NCI-H1694 treated with DMSO at 0.1 percent for 48 hours (cell line): ENCODE measurements around the gene DUOXA2.
"Not testable (repeated sequence)": the region's sequence is repeated elsewhere in the genome, so short reads cannot be mapped to it uniquely, and the experiment has no call there.

Experiments
- DNase-seq: peaks from one replicate; lab custom pipeline; 2025; lab: John Stamatoyannopoulos, UW

Gene DUOXA2

DNA sequence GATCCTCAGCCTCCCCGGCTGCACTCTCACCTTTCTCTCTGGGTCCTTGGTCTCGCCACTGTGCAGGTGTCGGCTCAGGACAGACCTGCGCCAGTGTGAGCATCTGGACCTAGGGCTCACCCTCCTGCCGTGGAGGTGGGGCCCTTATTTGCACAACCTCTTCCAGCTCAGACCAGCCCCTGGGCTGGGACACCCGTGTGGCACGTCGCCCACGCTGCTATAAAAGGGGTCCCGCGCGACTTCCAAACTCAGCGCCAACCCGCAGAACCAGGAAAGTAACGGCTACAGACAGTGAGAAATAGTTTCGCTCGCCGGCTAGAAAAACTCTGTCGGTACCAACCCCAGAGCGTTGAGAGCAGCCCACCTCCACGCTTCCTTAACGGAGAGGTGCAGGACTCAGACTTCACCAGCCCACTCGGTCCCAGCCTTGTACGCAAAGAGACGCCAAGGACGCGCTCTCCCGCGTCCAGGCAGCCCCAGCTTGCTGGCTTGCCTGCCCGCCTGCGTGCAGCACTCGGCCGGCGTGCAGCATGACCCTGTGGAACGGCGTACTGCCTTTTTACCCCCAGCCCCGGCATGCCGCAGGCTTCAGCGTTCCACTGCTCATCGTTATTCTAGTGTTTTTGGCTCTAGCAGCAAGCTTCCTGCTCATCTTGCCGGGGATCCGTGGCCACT lies at the start of gene DUOXA2, which contains the start of gene DUOX2:
DUOXA2 (plus strand) TSS at position 251 of the 675 bp plus-strand sequence; CDS start at position 531, 280 bp downstream.
DUOX2 (minus strand) TSS at position 97 of the 675 bp plus-strand sequence. CDS start 761 bp downstream, outside the sequence.
- no peak for DNase-seq

- no peak for DNase-seq
Measured at GRCh38 chr15:45064386-45064785, 49.7 kb upstream of the DUOXA2 start.

GRCh38 chr15:45069942-45070360 lies 44.2 kb upstream of the DUOXA2 start:
- not testable (repeated sequence) for DNase-seq

- DNase-seq, result not testable (repeated sequence)
Measured at GRCh38 chr15:45073602-45074001, 40.5 kb upstream of the DUOXA2 start.

DNA sequence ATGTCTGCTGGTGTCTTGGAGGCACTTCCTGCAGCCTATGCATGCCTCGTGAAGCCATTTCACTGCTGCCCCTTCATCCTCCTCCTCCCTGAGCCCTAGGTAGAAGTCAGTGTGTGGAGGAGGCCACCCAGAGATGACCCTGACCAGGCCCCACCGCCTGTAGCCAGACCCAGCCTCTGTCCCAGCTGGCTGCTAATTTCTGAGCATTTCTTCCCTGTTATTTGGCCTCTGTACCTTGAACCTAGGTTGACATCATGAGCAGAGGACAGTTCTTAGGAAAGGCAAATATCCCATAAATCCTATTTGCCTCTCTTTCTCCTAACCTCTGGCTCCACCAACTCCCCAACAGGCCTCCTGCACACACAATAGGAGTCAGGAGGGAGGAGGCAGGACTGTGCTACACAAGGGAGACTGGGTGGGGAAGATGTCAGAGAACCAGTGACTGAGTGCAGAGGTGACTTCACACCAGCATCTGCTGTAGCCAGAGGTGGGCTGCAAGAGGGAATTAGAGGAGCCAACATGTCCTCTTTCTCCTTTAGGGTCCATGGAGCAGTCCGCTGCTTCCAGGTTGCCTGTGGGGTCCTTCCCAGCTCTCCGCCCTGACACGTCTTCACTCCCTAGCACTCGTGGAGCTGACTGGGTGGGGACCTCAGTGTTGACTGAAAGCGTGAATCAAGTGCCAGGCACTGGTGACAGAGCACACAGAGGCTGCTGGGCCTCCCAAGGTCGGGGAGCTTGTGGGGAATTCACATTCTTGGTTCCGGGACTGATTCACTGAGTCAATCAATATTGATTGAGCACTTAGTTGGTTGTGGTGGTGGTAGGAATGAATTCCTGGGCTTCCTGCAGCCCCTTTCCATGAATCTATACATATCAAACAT lies 38.4 kb upstream of the DUOXA2 start:
- not testable (repeated sequence) for DNase-seq

DNA sequence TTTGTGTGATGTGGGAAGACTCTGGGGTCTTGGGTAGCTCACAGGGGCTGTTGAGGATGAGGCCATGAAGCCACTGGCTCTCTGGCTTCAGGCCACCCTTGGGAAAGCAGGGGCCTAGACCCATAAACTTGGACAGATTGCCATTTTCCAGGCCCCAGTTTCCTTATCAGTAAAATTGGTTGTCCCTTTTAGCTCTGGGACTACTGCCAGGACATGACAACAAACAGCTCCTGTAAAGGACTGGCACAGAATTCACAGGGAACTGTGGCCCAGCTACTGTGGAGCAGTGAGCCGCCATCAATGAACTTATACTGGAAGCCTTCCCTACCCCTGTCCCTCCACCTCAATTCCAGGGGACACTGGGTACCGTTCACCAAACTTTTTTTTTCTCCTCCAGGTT lies 36.7 kb upstream of the DUOXA2 start:
- DNase-seq, result not testable (repeated sequence)

- DNase-seq, result peak; percentile 38
Measured at GRCh38 chr15:45079201-45079600, 34.9 kb upstream of the DUOXA2 start.

GRCh38 chr15:45079628-45080246 lies 34.4 kb upstream of the DUOXA2 start:
- not testable (repeated sequence) for DNase-seq

DNA sequence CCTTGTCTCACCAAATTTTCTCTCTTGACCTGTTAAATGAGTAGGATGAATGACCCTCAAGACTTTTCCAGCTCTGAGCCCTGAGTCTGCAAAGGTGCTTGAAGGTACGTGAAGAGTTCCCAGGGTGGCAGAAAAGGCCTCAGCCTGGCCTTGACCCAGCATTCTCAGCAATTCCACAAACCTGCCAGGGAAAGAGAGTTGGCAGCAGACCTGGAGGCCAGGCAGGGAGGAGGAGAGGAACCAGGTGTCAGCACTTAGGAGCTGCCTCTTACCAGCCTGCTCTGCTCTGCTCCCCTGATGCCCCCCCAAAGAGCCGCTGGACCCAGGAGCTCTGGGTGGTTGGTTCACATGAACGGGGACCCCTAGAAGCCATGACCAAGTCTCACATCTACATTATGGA lies 33.5 kb upstream of the DUOXA2 start:
- not testable (repeated sequence) for DNase-seq

DNA sequence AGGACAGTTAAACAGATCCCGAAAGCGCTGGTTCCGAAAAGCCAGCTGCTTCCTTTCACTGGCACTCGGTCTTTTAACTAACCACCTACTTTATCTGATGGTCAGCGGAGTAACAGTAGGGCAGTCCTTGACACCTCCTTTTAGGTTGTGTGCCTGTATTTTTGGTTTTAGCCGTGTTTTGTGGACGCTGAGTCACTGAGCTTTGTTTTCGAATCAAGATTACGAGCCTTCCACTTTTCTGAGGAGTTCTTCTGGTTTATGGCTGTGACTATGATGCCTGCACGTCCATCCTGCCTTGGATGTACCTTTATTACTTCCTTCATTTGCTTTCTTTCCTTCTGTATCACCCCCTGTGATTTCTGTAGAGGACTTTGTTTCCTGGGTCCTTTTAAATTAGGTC lies 31.7 kb upstream of the DUOXA2 start:
- DNase-seq, result not testable (repeated sequence)

- no peak for DNase-seq
Measured at GRCh38 chr15:45083223-45083622, 30.9 kb upstream of the DUOXA2 start.

- DNase-seq, result no peak
Measured at GRCh38 chr15:45084163-45084562, 30.0 kb upstream of the DUOXA2 start.

GRCh38 chr15:45087513-45087912 lies 26.6 kb upstream of the DUOXA2 start:
- DNase-seq, result no peak

- DNase-seq, result no peak
Measured at GRCh38 chr15:45088801-45089711, 25.1 kb upstream of the DUOXA2 start.

DNA sequence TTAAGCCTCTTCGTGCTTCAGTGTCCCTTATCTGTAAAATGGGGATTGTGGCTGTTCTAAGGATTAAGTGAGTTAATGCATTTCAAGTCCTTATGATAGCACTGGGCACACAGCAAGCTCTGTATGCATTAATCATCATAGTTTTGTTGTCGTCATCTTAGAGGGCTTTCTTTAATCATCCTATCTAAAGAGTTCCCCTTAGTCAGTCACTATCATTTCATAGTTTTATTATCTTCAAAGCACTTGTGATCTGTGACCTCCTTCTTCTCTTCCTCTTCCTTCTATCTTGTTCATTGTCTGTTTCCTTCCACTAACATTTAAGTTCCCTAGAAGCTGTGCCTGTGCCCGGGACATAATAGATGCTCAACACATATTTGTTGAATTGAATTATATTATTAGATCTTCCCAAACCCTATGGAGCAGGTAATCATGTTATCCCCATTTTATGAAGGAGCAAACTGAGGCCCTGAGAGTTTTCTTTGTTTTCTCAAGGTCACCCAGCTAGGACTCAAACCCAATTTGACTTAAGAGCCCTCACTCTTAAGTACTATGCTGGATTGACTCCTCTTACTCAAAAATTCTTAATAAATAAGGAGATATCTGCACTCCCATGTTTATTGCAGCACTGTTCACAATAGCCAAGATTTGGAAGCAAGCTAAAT lies 24.3 kb upstream of the DUOXA2 start:
- DNase-seq, result no peak

GRCh38 chr15:45091161-45091560 lies 23.0 kb upstream of the DUOXA2 start:
- no peak for DNase-seq

GRCh38 chr15:45091576-45091975 lies 22.6 kb upstream of the DUOXA2 start:
- no peak for DNase-seq

GRCh38 chr15:45093013-45093412 lies 21.1 kb upstream of the DUOXA2 start:
- no peak for DNase-seq

DNA sequence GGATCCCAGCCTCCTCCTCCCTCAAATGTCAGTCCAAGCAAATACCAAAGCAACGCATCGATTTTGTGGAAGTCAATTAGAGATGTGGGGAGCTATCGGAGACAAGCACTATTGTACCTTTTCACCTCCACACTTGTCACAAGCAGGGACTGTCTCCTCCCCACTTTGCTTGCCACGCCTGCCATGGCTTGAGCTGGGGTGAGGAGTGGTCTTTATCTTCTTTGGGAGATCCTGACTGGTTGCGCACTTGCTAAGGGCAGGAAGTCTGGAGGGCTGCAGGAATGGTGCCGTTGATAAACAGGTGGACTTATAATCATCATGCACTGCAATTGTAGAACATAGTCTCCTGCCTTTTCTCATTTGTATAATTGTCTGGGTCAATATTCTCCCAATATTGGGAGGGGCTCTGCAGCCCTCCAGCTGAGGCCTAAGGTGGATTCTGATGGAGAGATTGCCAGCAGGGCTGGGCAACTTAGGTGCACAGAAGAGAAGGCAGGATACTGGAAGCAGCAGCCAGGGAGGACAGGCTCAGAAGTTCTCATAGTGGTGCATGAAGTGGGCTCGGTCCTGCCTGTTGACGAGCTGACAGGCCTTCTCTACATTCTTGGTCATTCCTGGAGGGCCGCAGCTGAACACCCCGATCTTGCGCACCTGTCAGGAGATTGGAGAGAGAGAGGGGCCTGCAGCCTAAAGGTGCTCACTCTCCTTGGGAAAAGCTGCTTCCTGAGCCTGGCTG lies 20.3 kb upstream of the DUOXA2 start:
- DNase-seq, result no peak

GRCh38 chr15:45094358-45094730 lies 19.8 kb upstream of the DUOXA2 start:
- no peak for DNase-seq
